Measurements from ENCODE around the gene IFT122. TPM values are rescaled to one million over a fixed set of nuclear protein-coding genes. Genes with fewer than 3 reads are reported as not detected.

The IFT122 gene
- total and polyA plus RNA-seq, 2 donors (not counting 3 experiments of a cell fraction or from before 2014, with no cell fraction given), result 38.4 to 41.7 TPM

DNA sequence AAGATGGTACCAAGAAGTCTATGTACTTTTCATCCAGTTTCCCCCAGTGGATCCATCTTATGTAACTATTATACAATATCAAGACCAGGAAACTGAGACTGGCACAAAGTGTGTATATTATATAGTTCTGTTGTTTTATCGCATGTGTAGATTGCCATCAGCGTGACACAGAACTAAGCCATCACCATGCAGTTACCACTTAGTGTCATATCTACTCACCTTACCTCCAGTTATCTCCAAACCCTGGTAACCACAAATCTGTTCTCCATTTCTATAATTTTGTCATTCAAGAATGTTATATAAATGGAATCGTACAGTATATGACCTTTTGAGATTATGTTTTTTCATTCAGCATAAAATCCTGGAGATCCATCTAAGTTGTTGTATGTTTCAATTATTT lies 23.1 kb downstream of the IFT122 start:
- H3K9me3 ChIP-seq (replicated peaks; ENCODE audit: control insufficient read depth, insufficient read depth, low read length), result no peaks in the 10 kb centered on the region
- TF ChIP-seq EZH2 (IDR thresholded peaks at IDR 0.05; ENCODE audit: borderline replicate concordance, low read depth, low read length, severe bottlenecking) (no peak), FOS (IDR thresholded peaks at IDR 0.05; ENCODE audit: borderline replicate concordance, insufficient read depth, low read length) (no peak), JUN (IDR thresholded peaks at IDR 0.05; ENCODE audit: borderline replicate concordance, insufficient read depth, insufficient read length, low read depth) (no peak), GATA2 (IDR thresholded peaks at IDR 0.05; ENCODE audit: insufficient read depth, insufficient read length, low read depth, low read length) (no peak), MYC (IDR thresholded peaks at IDR 0.05; ENCODE audit: low read depth, low read length) (no peak), POLR2A (IDR thresholded peaks at IDR 0.05; ENCODE audit: low read depth, low read length) (no peak), POLR2AphosphoS5 (IDR thresholded peaks at IDR 0.05; ENCODE audit: insufficient read depth, low read depth, low read length) (no peak)
- TF ChIP-seq, protein P1, sequence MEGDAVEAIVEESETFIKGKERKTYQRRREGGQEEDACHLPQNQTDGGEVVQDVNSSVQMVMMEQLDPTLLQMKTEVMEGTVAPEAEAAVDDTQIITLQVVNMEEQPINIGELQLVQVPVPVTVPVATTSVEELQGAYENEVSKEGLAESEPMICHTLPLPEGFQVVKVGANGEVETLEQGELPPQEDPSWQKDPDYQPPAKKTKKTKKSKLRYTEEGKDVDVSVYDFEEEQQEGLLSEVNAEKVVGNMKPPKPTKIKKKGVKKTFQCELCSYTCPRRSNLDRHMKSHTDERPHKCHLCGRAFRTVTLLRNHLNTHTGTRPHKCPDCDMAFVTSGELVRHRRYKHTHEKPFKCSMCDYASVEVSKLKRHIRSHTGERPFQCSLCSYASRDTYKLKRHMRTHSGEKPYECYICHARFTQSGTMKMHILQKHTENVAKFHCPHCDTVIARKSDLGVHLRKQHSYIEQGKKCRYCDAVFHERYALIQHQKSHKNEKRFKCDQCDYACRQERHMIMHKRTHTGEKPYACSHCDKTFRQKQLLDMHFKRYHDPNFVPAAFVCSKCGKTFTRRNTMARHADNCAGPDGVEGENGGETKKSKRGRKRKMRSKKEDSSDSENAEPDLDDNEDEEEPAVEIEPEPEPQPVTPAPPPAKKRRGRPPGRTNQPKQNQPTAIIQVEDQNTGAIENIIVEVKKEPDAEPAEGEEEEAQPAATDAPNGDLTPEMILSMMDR (IDR thresholded peaks at IDR 0.05; ENCODE audit: extremely low read depth in 1 of 2, insufficient read depth in 1 of 2, low read depth in 1 of 2, low read length in 2 of 2), result no peak
- TF ChIP-seq, protein P2, sequence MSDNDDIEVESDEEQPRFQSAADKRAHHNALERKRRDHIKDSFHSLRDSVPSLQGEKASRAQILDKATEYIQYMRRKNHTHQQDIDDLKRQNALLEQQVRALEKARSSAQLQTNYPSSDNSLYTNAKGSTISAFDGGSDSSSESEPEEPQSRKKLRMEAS (IDR thresholded peaks at IDR 0.05; ENCODE audit: insufficient read depth, insufficient read length), result no peak
- no peak overlapping the region for H3K9ac ChIP-seq (replicated peaks; ENCODE audit: extremely low read depth, insufficient read depth, low read length)
- H3K79me2 ChIP-seq (ENCODE audit: control insufficient read depth, insufficient read depth, low read length), result no peaks in the 10 kb centered on the region
- BruUV-seq (replicated peaks), result no TSS peak
- DNase-seq (ENCODE audit: low read depth, low spot score) (no peak), FAIRE-seq (no peak)
- H4K20me1 ChIP-seq (replicated peaks; ENCODE audit: control insufficient read depth, extremely low read depth, insufficient read depth, low read length), result no peaks in the 10 kb centered on the region
- no peak overlapping the region for H3K27ac ChIP-seq (ENCODE audit: insufficient read depth, low read depth, low read length)
- POLR2A ChIA-PET, result no interaction called here
- intact Hi-C loops (cut with micrococcal nuclease), result no loop called here
- H3K4me1 ChIP-seq (ENCODE audit: control insufficient read depth, extremely low read depth, insufficient read depth, low read length), result no peaks in the 10 kb centered on the region
- CTCF ChIA-PET, result no interaction called here
- H3K9me1 ChIP-seq (replicated peaks; ENCODE audit: control insufficient read depth, extremely low read depth, insufficient read depth, low read length), result no peaks in the 10 kb centered on the region
- no peak overlapping the region for H3K4me2 ChIP-seq (ENCODE audit: insufficient read depth, low read length)
- dilution Hi-C loops (cut with MboI; ENCODE audit: extremely low pct_ligation_motif_present, low sequenced_read_pairs), result no loop called here
- H2AFZ ChIP-seq (ENCODE audit: low read depth, low read length), result no peak overlapping the region
- H3K36me3 ChIP-seq (ENCODE audit: control insufficient read depth in 2 of 2, extremely low read depth in 1 of 2, insufficient read depth in 2 of 2, low read length in 2 of 2), result peaks cover 0 to 7% of the 10 kb centered on the region in 2 experiments
- H3K27me3 ChIP-seq (ENCODE audit: control insufficient read depth in 2 of 2, insufficient read depth in 2 of 2, low read length in 2 of 2), result no peaks in the 10 kb centered on the region
- no peak overlapping the region for H3K4me3 ChIP-seq (replicated peaks in 1 of 3; ENCODE audit: insufficient read depth in 1 of 3, low read depth in 1 of 3, low read length in 3 of 3)

Data from endothelial cell of umbilical vein (primary cell).